Measurements from ENCODE around the gene LDLRAP1.

The LDLRAP1 gene

DNA sequence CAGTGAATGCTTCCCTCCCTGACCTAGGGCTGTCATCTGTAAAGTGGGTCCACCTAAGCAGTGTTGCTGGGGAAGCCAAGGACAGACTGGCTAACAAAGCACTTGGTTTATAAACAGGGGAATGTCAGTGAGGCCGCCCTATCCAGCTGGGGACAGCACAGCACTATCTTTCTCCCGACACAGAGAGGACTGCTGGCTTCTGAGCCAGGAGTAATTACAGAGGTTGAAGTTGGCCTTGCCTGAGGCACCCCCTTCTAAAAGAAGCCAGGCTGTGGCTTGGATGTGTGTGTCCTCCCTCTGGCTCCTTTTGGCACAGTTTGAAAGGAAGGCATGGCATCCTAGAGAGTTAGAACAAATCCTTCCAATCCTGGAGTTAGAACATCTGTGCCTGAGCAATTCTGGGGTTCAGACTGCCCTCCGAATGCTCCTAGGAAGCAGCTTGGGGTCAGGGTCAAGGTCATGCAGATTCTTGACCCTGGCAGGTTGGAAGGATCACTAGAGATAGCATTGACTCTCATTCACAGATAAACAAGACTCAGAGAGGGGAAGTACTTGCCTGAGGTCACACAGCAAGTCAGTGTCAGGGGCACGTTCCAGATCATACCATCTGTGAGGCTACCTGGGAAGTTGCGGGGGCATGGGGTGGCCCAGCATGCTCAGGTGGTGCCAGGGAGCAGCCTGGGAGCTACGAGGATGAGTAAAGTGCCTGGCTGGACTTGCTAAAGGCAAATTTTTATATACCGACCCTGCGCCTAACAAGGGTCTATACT is 1.3 kb upstream of the LDLRAP1 start:
- DNase-seq: peak in 2 of 58 donors; percentile 20 to 24

DNA sequence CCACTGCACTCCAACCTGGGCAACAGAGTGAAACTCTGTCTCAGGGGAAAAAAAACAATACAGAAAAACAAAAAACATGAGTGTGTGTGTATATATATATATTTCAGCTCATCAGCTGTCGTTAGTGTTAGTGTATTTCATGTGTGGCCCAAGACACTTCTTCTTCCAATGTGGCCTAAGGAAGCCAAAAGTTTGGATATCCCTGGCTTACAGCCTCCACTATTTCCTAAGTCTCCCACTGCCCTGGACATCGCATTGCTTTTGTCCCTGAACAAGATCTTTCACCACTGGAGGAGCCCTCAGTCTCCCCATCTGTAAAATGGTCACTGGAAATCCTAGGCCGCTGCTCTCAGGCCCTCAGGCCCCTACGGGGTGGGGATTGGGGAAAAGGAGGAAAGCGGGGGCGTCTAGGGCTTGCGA is 391 bp upstream of the LDLRAP1 start:
- DNase-seq: no peak

DNA sequence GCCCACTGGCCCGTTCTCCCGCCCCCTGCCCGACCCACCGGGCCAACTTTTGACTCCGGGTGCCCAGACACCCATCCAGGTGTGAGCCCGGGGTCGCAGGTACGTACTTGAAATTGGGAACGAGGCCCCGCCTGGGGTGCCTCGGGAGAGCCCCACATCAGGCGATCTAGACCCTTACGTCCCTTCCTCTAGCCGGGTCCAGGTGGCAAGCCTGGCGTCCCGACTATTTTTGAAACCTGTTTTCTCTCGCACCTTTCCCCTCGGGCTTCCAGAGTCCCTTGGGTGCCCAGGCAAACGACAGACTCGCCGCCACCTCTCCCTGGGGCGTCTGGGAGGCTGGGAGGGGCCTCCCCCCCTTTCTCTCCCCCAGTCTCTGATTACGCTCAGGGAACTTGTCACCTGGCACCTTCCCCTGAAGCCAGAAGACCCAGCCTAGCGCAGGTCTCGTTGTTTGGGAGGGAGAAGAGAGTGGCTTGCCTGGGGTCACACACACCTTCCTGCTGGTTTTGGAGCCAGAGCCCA is 898 bp downstream of the LDLRAP1 start:
- DNase-seq: no peak

DNA sequence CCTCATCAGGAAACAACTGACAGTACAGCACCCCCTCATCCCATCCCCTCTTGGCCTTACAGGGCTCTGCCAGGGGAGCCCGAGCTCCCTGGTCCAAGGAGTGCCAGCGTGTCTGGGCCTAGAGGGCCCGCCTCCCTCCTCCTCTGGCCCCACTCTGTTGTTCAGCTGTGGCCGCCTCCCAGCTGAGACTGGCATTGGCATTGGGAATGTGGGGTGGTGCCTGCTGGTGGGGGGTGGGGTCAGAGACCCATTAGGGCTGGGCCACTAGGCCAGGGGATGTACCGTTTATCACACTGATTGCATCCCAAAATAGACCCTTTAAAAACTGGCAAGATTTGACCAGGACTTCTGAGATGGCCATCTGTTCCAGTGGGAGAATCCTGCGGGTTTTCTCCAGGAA is 1.4 kb downstream of the LDLRAP1 start:
- DNase-seq: peak in 39 of 58 donors; percentile 7 to 75 (median 41)

DNA sequence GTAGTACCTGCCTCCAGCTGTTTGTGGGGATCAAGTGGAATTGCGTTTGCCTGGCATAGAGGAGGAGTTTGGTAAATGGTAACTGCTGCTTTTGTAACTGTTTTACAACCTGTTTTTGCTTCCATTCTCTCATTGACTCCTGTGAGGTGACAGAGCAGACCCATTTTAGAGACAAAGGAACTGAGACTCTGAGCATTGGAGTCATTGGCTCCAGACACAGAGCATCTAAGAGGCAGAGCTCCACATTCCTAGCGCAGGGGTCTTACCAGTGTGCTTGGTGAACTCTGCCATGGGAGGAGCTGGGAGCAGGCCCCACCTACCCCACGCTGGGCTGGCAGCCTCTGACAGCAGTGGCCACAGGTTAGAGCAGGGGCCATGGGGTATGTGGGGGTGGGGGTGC is 2.4 kb downstream of the LDLRAP1 start:
- DNase-seq: no peak

DNA sequence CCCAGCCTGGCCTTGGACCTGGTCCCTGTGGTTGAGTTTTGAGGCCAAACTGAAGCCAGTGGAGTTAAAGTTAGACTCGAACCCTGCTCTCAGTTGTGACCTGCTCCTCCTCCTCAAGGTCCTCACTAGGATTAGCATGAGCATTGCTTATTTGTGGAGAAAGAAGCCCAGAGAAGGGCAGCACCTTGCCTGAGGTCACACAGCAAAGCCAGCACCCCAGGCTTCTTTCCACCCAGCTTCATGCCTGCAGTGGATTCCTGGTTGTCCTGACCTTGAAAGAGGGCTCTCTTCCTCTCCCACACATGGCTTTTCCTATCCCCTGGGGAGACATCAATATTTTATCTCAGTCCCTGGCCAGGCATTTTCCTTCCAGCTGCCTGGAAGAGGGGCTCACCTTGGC is 2.8 kb downstream of the LDLRAP1 start:
- no peak for DNase-seq

DNA sequence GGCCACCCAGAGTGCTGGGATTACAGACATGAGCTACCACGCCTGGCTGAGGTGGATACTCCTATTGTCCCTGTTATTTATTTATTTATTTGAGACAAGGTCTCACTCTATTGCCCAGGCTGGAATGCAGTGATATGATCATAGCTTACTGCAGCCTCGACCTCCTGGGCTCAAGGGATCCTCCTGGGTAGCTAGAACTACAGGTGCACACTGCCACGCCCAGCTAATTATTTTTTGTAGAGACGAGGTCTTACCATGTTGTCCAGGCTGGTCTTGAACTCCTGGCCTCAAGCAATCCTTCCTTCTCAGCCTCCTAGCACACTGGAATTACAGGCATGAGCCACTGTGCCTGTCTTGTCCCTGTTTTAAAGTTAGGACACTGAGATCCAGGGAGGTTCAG is 5.2 kb downstream of the LDLRAP1 start:
- no peak for DNase-seq

DNA sequence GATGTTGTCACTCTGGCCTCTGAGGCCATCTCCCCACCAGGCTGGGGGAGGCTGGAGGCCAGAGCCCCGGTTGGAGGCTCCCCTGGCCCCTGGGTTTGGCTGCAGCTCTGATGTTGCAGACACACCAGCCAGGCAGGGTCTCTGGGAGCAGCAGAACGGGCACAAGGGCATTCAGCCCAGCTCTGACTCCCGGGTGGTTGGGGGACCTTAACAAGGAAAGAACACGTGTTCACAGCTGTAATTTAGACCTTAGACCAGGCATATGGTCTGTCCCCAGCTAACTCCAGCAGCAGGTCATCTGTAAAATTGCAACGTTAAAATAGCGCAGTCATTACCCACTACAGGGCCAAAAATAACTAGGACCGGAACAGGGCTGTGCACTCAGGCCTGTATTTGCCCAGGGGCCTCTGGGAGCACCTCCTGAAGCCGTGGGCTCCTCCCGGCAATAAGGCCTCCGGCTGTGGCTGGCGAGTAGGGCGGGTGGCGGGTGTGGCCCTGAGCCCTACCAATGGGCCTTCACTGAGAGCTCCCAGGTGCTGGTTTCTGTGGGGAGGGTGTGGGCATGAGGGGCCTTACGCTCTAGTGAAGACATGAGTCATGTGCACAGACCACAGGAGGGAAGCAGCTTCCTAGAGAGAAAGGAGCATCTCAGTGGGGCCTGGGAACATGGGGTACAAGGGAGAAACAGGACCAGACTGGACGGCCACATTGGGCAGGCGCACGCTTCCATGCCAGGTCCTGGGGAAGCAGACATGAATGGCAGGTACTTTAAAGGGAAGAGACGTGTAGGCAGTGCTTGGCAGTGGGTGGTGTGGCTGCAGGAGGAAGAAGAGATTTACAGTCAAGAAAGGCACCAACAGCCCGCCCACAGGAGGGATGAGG is 6.1 kb downstream of the LDLRAP1 start:
- no peak for DNase-seq

DNA sequence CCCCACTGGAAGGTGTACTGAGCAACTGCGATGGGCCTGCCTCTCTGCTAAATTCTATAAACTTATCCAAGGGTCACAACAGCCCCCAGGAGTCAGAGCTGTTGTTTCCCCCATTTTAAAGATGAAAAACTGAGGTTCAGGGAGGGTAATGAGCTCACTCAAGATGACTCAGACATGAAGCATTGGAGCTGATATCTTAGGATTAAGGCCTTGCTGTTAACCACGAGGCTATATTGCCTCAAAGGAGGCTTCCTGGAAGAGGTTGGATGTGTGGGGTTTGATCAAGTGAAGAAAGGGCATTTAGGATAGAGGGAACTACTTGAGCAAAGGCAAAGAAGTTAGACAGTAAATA is 6.7 kb downstream of the LDLRAP1 start:
- no peak for DNase-seq

DNA sequence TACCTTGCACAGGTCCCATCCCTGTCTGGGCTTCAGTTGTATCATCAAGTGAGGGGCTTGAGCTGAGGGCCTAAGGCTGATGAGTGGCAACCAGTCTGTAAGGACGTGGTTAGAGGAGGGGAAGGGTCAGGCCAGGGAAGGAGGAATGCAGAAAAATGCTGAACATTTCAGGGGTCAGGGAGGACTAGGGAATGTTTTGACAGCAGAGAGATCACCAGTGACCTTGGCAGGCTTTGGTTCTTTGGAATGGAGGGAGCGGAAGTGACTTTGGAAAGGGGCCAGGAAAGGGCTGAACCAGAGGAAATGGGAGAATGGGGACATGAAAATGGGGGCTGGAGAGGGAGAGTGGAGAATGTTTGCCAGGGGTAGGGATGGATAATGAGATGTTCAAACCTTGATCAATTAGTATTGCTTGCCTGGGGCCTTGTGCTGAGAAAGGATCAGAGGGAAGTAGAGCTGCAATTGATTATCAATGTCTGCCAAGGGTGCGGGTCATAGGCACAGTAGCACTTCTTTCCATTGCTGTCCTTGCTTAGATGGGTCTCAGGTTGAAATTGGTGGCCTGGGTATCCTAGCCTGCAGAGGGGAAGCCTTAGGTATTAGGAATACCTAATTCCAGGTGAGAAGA is 7.4 kb downstream of the LDLRAP1 start:
- DNase-seq: no peak

DNA sequence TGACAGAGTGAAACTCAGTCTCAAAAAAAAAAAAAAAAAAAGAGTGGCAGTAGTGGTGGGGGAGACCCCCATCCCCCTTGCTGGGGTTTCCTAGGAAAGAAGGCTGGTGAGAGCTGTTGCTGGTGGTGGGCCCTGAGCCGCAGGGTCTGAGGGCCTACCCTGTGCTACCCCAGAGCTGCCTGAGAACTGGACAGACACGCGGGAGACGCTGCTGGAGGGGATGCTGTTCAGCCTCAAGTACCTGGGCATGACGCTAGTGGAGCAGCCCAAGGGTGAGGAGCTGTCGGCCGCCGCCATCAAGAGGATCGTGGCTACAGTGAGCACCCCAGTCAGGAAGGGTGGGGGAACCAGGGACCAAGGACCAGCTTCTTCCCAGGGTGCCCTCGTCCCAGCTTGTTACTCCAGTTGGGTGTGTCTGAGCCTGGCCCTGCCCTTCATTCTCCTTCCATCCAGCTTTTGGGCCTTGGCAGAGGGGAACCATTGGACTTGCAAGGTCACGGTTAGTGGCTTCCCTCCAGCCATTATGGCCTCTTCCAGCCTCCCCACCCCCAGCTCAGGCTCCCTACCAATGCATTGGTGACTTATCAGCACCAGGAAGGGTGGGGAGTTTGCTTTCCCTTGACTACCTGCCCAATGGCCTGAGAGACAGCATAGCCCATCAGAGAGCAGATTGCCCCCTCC is 10.5 kb downstream of the LDLRAP1 start:
- no peak for DNase-seq

DNA sequence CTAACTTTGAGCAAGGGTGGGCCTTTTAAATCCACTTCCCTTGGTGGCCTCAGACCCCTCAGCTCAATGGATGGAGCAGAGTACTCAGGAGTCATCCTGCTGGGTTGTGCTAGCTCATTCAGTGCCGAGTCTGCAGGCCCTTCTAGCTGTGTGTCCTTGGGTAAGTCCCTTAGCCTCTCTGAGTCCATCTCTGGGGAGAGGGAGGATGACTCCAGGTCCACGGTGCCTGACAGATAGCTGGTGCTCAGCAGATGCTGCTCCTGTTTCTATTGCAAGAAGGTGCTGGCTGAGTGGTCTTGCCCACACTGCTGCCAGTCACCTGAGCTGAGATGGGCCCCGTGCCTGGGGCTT is 11.0 kb downstream of the LDLRAP1 start:
- no peak for DNase-seq

DNA sequence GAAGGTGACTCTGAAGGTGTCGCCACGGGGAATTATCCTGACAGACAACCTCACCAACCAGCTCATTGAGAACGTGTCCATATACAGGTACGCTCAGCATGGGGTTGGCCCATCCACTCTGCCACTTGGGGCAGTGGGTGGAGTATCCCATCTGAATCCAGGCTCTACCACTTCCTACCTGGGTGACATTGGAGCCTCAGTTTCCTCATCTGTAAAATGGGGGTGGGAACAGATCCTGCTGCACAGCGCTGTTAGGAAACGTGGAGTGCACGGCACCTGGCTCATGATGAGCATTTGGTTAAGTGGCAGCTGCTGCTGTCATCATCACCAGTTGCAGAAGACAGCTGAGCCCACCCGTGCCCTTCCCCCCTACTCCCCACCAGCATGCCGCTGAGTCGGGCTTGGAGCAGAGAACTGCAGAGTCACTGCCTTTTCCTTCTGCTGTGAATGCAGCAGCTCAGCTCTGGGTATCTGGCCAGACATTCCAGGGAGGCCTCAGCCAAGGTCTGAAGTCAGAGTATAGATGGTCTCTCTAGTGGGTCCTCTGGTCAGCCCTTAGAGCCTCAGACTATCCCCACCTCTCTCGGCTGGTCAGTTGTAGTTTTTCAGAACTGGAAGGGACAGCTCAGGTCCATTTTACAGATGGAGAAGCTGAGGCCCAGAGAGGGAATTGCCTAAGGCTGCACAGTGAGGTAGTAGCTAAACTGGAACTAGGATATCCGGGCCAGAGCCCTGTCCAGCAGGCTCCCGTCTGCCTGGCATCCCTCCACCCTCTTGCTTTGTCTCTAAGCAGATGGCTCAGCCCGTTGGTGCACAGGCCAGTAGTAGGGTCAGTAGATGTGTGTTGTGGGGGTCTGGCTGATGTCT is 11.7 kb downstream of the LDLRAP1 start:
- no peak for DNase-seq

DNA sequence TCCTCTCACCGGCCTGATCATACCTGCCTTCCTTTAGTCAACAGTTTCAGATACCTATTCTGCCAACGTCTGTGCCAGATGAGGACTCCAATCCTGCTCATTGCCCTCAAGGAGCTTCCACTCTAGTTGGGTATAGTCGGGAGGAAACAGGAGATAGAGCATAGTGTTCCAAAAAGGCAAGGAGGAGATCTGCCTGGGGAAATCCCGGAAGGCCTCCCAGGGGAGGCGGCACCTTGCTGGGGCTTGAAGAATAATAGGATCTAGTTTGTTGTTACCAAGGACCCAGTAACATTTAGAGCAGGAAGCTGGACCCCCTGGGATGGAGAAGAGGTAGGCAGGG is 12.3 kb downstream of the LDLRAP1 start:
- no peak for DNase-seq

DNA sequence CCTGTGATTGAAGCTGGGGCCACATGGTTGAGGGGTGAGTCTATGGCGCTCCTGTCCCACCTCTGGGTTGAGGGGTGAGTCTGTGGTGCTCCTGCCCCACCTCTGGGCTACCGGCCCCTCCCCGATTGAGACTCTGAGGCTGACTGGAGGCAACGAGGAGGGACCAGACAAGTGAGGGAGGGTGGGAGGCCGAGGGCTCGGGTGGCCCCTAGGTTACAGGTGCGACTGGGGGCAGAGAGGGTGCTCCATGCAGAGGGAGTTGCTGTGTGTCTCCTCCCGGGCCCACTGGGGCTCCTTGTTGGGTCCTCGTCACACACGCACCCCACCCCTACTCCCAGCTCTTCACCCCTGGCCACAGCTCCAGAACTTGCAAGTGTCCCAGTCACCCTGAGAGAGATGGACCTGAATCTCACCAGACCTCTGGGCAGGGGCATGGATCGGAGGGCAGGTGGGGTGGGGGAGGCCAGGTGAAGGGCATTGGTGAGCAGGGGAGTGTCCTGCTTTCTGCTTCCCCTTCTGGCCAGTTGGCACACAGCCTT is 12.8 kb downstream of the LDLRAP1 start:
- no peak for DNase-seq

DNA sequence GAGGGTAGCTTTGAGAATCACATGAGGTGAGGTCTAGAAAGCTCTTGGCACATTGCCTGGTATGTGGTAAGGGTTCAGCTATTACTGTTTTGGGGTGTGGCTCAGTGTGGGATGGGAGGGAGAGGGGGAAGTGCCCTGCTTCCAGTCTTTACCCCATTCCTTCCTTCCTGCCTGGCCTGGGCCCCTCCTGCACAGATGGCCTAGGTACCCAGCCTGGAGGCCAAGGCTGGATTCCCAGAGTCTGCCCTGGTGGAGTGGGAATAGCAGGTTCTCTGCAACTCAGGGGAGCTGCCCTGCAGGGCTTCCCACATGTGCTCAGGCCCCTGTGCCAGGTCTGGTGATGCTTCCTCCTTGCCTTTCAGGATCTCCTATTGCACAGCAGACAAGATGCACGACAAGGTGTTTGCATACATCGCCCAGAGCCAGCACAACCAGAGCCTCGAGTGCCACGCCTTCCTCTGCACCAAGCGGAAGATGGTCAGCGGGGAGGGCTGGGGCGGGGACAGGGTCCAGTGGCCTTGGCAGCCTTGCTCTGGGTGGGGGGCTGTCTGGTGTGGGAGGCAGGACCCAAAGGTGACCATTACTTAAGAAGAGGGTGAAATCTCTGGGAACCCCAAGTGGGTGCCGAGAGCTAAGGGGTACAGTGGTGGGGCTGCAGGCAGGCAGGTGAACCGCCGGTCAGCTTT is 13.5 kb downstream of the LDLRAP1 start:
- no peak for DNase-seq

DNA sequence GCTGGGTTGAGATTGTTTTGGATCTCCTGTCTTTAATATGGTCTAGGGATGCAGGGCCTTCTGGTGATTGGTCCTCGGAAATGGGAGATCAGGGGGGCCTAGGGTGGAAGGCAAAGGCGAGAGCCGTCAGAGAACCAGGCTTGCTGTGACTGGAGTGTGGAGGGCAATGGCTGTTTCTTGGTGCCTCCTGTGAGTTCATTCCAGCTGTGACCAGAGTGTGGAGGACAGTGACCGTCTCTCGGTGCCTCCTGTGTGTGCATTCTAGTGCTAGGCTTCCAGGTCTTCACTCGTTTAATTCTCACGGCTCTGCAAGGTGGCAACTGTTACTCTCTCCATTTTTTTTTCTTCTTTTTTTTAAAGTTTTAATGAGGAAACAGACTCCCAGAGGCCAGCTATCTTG is 14.1 kb downstream of the LDLRAP1 start:
- DNase-seq: peak in 2 of 58 donors; percentile 12 to 22

DNA sequence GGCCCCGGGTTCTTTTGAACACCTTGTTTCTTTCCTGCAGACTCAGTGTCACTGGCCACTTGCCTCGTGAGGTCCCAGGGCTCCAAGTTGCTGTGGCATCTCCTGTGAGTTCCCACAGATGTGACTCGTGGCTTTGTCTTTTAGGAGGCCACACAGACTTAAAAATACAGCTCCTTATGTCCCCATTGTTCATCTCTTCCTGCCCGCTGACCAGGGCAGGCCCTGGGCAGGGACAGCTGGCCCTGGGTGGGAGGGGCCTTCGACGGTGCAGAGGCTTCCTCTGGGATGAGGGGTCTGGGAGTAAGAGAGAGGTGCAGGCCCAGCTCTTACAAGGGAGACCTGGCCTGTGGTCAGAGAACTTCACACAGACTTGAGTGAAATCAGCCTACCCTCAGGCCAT is 15.6 kb downstream of the LDLRAP1 start:
- DNase-seq: no peak

DNA sequence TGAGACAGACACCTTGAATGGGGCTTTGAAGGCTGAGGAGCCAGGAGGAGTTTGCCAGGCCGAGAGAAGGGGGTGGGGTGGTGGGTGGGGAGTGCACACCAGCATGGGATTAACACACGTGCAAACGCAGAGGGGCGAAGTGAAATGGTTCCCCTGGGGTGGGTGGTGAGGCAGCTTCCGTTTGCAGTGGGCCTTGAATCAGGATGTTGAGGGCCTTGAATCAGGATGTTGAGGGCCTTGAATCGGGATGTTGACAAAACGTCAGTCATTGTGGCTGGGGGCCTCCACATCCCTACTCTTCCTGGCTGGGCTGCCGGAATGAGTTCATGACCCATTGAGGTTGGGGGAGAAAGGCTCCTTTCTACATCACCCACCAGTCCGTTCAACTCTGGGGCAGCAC is 16.6 kb downstream of the LDLRAP1 start:
- DNase-seq: no peak

DNA sequence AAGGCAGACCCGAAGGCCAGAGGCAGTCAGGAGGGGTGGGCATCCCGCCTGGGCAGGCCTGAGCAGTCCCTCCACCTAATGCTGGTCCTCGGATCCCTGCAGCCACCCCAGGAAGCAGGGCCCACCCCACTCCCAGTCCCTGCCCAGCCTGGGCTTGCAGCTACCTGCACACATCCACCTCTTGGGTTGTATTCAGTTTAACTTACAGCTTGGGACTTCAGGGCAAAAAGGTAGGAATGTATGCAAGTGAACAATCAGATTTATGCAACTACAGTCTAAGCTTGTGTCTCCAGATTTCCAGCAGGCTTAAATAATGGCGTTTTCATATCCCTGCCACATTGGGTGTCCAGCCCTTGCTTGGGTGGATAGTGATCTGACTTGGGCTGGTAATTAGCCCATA is 17.4 kb downstream of the LDLRAP1 start:
- DNase-seq: no peak
